Lung microvascular endothelial cell (primary cell): ENCODE results near the gene AP1M1. TPM values are rescaled to one million over a fixed set of nuclear protein-coding genes. Genes with fewer than 3 reads are reported as not detected.

ENCODE experiments used
- DNase-seq, 2 donors: peaks; one replicate each; pipeline versions ENCODE4 v3.0.0 to v3.0.0-alpha.2; 2010; ENCODE audit warnings: low read depth in 2 of 2
- total RNA-seq: library from RNA; depleted of rRNA; stranded (reverse); fragments of >200 nt; gene quantifications from 2 replicates; pipeline ENCODE4 v1.2.1, GENCODE V29; 2014

Gene AP1M1
- total RNA-seq, 1 donor from 2014 or later: 59.3 TPM

DNA sequence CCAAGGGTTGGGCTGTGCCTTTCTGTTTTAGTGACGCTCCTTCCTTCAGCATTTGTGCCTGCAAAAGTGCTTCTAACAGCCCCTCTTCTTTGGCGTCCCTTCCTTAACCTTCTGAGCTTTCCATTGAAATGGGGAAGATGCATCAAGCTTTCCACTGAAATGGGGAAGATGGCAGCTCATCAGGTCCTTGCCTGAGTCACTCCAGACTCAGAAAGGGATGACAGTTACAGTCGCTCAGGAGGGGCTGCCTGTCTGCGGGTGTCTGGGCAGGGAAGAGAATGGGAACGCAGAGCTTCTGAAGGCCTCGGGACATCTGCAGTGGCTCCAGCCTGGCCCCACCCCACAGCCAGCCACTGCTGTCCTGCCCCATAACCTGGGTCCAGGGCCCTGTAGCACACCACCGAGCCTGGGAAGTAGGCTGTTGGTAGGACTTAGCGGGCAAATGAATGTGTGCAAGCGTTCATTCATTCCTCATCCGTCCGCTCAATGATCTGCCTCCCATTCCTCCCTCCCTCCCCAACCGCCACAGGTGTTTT is 9.8 kb downstream of the AP1M1 start:
- no peak for DNase-seq

DNA sequence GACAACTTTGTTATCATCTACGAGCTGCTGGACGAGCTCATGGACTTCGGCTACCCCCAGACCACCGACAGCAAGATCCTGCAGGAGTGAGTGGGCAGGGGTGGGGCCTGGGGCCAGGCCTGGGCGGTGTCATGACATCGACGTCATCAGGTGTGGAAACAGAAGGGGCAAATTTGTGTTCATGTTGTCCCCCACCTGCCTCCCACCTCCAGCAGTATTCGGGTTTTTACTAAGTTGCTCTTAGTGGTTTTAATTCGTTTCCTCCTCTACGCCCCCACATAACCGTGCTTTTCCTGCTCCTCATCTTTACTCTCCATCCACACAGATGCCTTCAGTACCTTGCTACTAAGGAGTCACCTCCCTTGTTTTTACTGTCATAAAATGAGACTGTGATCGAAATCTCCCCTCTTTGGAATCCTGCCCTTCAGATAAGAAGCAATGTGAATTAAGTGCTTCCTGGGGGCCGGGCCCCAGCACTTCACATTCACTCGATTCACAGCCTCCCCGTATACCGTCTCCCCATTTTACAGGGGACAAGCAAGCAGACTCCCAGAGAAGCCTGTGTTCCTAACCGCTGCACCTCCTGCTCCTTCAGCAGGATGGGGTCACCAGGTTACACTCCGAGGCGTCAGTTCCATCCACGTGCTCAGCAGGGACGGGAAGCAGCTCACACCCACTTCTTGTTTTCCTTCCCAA is 10.5 kb downstream of the AP1M1 start:
- no peak for DNase-seq

DNA sequence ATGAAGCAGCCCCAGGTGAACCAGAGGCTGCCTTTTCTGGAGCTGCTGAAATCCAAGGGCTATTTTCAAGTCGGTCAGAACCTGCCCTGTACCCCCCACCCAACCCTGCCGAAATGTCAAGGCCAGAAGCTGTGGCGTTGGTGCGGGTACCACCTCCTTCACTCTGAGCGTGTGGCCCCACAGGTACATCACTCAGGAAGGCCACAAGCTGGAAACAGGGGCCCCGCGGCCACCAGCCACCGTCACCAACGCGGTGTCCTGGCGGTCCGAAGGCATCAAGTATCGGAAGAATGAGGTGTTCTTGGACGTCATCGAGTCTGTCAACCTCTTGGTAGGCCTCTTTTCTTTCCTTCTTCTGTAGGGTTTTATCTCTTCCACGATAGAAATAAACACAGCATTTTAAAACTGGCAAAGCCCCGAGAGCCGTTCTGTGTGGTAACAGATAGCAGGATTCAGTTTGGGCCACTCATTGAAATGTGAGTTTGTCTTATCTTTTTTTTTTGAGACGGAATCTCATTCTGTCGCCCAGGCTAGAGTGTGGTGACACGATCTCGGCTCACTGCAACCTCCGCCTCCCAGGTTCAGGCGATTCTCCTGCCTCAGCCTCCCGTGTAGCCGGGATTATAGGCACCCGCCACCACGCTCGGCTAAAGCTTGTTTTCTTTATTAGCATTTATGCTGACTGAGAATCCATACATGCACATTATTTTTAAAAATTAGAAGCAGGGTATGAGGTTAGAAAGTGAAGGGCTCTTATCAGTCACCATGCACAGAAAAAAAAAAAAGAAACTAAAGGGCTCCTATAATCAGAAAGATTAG is 11.3 kb downstream of the AP1M1 start:
- no peak for DNase-seq

DNA sequence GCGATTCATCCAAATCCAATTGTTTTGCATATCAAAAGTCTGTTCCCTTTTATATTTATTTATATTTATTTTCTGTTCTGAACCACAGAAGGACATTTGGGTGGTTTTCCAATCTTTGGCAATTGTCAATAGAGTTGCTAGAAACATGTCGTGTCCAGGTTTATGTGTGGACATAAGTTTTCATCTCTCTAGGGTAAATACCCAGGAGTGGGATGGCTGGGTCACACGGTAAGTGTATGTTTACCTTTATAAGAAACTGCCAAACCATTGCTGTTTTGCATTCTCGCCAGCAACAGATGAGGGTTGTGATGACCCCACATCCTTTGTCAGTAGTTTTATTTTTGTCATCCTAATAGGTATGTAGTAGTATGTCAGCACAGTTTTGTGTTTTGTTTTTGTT is 12.5 kb downstream of the AP1M1 start:
- no peak for DNase-seq

DNA sequence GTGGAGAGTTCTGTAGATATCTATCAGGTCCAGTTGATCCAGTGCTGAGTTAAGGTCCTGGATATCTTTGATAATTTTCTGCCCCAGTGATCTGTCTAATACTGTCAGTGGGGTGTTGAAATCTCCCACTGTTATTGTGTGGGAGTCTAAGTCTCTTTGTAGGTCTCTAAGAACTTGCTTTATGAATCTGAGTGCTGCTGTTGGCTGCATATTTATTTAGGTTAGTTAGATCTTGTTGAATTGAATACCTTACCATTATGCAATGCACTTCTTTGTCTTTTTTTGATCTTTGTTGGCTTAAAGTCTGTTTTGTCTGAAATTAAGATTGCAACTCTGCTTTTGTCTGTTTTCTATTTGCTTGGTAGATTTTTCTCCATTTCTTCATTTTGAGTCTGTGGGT is 15.4 kb downstream of the AP1M1 start:
- no peak for DNase-seq

DNA sequence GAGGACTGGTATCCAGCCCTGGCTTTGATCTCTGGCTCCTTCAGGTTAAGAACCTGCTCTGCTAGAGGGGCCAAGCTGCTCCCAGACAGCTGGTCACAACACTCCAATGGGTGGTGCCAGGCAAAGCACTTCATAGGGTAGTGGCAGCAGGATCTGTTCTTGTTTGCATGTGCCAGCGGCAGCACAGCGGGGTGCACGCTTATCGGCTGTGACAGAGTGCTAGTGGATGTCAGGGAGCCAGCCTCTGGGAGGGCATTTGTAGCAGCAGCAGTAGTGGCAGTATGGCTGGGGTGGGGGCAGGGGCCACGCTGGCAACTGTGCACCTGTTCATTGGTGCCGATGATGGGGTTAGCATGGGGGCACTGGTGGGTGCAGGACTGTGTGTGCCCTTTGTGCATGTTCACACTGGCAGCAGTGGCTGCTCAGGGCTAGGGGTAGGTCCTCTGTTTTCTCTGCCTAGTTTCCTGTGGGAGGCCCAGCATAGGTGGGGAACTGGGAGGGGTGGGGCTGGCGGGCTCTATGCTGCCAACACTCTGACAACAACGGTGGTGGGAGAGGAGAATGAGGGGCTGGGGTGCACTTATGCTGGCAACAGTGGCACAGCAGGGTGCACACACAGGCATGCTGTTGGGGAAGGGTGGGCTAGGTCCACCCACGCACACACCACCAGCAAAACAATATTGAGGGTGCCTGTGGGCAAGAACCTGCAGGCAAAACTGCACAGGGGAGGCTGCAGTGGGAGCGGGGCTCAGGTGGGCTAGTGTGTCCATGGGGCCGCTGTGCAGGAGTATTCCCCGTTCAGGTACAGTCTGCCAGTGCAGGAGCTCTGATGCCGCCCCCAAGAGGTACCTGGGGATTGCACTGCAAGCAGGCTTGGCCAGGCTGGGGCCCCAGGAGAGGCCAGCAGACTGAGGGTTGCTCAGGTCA is 19.3 kb downstream of the AP1M1 start:
- DNase-seq: no peak

DNA sequence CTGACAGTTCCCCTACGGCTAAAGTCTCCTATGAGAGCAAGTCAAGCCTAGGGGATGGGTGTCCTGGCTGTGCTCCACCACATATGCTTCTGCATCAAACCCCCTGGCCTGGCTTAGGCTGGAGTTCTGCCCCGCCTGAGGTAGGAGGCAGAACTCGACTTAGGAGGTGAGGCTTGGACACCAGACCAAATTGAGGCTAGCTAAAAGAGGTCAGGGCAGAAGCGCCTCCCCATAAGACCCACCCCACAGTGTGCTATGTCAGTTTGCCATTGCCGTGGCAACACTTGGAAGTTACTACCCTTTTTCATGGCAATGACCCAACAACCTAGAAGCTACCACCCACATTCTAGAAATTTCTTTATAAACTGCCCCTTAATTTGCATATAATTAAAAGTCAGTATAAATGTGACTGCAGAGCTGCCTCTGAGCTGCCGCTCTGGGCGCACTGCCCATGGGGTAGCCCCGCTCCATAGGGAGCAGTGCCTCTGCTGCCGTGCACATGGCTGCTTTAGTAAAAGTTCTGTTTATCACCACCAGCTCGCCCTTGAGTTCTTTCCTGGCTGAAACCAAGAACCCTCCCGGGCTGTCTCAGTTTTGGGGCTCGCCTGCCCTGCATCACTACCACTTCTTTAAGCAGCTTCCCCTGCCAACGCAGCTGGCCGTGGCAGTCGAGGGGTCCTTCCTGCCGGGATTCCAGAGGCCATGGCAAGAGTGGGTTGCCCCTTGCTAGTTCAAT is 20.2 kb downstream of the AP1M1 start:
- DNase-seq: no peak

DNA sequence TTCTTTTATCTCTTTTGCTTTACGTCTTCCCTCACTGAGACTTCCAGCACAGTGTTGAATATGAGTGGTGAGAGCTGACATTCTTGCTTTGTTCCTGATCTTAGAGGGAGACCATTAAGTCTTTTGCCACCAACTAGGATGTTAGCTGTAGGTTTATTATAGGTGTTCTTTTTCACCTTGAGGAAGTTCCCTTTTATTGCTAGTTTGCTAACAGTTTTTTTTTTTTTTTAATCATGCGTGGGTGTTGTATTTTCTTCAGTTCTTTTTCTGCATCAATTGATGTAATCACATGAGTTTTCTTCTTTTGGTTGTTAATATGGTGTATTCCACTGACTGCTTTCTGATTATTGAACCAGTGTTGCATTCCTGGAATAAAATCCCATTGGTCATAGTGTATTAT is 21.1 kb downstream of the AP1M1 start:
- no peak for DNase-seq

DNA sequence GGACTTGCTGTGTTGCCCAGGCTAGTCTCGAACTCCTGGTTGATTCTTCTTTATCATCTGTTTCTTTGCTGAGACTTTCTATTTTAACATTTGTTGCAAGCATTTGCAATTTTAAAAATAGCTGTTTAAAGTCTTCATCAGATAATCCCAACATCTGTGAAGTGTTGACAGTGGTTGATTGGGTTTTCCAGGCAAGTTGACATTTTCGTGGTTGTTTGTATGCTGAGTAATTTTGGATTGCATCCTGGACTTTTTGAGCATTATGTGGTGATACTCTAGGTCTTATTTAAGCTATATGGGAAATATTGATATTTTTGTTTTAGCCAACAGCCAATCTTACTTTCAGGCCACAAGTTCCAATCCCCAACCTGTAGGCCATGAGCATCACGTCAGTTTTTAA is 25.1 kb downstream of the AP1M1 start:
- DNase-seq: no peak

DNA sequence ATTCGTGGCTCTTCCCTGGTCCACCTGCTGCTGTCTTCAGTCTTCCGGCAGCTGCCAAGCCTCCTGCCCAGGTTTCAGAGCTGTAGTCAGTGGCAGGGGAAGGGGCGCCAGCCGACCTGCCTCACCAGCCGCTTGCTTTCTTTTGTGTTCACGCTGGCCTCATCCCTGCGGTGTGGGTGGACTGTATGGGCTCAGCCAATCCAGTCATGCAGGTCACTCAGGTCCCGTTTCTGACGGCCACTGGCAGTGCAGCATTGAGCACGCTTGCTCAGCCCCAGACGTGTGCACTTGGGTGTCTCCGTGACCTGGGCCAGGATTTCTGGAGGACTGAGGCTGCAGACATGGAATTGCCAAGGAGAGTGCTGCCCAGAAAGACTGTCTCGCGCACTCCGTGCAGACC is 26.0 kb downstream of the AP1M1 start:
- DNase-seq: no peak

DNA sequence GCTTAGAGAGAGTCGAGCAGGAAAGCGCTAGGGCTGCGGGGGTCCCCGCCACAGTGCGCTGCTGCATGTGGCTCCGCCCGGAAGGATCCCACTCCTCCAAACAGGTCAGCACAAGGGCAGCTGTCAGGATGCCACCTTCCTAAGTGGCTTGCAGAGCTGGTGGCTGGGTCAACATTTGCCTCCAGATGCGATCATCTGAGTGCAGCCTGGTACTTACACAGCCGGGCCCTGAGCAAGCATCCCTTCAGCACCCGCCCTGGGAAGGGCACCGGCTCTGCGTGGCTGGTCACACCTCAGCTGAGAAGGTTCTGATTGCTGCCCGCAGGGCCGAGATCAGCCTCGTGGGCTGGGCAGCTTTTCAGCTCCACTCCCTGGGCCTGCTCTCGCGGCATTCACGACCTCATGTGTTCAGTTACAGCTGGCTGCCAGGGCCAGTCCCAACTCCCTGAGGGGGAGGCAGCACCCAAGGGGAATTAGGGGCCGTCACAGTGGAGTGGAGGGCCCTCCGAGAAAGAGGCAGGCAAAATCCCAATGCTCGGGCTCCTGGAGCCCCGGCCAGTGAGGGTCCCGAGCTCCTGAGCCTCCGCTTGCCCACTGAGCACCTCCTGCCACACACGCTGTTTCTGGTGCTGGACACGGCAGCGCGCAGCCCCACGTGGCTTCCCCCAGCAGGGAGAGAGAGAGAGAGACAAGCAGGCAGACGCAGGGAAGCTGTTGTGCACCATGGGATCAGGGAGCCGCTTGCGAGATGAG is 26.8 kb downstream of the AP1M1 start:
- no peak for DNase-seq

DNA sequence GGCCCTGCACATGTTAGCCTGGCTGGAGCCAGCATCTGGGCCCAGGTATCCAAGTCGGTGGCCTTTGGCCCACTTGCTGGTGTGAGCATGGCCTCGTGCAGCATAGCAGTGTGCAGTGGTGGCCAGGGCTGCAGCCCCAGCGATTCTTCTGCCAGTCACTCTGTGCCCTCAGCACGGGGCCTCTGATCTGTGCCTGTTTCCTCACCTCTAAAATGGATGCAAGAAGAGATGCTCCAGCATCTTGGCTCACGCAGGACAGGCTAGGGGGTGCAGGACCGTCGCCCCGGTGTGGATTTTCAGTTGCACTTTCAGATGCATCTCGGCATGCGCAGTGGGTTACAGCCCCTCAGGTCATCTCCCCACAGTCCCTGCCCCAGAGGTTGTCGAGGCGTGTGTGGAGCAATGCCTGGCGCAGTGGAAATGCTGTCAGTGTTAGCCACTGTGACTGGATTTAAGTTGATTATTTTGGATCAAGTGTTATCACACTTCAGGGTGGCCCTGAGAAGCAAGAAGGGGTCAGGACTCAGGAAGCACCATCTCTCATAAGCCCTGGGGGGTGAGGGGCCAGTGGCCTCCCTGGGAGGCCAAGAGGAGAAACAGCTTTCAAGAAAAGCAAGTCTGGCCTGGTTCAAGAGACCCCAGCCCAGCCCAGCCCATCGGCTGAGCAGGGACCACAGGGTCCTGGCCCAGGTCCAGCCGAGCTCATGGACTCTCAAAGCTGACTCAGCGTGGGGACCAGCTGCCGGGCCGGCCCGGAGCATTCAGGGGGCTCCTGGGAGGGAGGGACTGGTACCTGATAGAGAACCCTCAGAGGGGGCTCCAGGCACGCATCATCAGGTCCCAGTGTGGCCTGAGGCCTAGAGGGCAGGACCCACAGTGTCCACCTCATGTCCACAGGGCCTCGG is 27.8 kb downstream of the AP1M1 start:
- DNase-seq: no peak

DNA sequence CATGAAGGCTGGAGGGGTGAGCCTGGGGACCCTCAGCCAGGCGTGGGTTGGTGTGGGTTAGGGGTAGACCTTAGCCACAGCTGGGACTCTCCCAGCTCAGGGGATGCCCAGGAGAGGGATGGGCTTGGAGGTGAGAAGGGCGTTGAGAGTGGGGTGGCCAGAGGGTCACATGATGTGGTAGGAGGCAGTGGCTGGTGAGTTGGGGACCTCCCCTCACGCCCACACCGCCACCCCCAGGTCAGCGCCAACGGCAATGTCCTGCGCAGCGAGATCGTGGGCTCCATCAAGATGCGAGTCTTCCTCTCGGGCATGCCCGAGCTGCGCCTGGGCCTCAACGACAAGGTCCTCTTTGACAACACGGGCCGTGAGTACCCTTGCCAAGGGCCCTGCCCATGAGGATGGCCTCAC is 28.5 kb downstream of the AP1M1 start:
- DNase-seq: no peak

DNA sequence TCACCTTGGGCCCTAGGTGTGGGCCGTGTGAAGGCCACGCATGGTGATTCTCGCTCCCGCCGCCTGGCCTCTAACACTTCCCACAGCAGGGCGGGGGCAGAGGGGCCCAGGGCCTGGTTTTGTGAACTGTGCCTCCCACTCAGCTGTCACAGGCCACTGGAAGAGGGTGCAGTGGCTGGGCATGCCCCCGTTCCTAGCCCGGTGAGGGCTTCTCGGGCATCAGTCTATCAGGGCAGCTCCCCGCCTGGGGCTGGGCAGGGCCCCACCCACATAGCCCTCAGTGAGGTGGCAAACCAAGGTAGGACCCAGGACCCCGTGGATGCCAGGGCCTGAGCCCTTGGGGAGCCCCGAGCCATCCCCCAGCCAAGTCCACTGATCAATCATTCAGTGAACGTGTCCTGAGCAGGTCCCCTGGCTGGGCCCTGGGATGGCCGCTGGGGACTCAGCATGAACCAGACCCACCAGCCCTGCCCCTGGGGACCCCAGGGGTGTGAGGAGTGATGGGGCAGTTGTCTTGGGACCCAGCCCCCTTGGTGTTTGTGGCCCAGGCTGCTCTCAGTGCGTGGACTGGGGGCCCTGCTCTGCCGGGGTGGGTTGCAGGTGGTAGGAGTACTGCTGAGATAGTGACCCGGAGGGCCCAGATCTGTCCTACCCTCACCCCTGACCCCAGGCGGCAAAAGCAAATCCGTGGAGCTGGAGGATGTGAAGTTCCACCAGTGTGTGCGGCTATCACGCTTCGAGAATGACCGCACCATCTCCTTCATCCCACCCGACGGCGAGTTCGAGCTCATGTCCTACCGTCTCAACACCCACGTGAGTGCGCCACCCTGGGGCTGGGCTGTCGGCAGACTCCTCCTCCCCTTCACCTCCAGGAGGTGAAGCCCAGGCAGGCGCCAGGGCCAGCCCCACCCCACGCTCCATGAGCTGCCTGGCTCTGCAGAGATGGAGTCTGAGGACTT is 29.4 kb downstream of the AP1M1 start:
- no peak for DNase-seq

DNA sequence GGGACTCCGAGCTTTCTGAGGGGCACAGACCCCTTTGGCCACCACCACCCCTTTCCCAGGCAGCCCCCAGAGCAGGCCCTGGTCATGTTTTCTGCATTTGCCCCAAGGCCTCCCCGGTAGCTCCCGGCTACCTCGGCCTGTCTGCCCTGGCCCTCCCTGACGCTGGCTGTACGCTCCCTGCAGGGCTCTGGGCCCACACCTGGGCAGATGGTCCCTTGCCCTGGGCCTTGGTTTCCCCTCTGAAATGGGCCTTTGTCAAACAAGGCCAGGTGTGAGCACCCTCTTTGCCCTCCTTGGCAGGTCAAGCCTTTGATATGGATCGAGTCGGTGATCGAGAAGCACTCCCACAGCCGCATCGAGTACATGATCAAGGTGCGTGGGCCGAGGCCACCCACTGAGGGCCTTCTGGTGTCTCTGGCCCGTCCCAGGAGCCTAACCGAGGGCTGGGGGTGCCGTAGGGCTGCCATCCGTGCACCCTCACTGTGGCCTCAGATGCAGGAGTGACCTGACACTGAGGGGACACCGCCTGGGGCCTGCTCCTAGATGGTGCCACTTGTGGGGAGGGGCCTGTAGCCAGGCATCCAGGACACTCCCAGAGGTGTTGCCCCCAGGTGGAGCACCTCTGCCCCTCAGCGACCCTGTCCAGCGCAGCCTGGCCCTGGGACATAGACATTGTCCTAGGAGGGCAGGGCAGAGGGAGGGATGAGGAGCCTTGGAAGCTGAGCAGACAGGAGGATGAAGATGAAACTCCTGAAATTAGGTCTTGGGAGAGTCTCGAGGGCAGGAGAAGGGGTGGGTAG is 30.3 kb downstream of the AP1M1 start:
- no peak for DNase-seq

DNA sequence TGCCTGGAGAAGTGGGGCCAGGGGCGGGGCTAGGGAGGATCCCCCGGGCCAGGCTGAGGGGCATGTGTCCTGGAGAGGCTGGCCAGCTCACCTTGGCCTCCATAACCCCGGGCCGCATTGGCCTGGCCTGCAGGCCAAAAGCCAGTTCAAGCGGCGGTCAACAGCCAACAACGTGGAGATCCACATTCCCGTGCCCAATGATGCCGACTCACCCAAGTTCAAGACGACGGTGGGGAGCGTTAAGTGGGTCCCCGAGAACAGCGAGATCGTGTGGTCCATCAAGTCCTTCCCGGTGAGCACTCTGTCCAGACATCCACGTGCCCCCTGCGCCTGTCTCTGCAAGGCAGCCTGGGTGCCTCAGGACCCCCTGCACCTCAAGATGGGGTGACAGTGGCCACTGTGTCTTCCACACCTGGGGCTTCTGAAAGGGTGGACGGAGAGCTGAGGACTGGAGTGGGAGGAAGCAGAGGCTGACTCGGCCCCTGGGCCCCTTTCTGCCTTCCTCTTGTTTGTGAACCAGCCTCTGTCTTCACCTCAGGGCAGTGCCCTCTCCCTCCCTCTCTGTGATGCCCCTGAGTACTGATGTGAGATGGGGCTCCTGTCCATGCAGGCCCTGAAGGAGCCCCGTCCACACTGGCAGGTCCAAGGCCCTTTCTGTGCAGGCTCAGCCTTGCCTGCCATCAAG is 31.1 kb downstream of the AP1M1 start:
- DNase-seq: no peak

DNA sequence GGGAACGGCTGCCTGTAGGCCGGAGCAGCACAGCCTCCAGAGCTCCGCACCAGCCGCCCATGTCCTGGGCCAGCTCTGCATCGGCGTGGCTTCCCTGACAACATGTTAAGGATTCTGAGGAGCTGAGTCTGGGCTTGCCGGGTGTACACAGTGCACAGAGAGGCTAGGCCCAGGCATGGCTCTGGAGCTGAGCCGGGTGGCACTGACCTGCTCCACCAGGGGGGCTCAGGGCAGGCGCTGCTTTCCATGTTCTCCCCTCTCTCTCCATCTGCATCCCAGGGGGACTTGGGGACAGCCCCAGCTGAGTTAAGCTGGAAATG is 31.6 kb downstream of the AP1M1 start:
- DNase-seq: no peak
